Colonic mucosa (tissue), 4 donors: Measurements from ENCODE around the gene TRMT10B. TPM values are rescaled to one million over a fixed set of nuclear protein-coding genes. Genes with fewer than 3 reads are reported as not detected.

ENCODE experiments used
- DNase-seq: peaks from one replicate; pipeline ENCODE4 v3.0.0-alpha.2; 2020
- H3K27ac ChIP-seq: fragments of 200-600 bp; one replicate; pipeline ENCODE4 v1.8.0; 2021
- H3K27me3 ChIP-seq: fragments of 200-600 bp; one replicate; pipeline ENCODE4 v1.8.0; 2021
- H3K36me3 ChIP-seq: fragments of 200-600 bp; one replicate; pipeline ENCODE4 v1.8.0; 2021
- H3K4me1 ChIP-seq: fragments of 200-600 bp; one replicate; pipeline ENCODE4 v1.8.0; 2021; ENCODE audit warnings: mild to moderate bottlenecking
- H3K4me3 ChIP-seq: fragments of 200-600 bp; one replicate; pipeline ENCODE4 v1.8.0; 2021
- H3K9ac ChIP-seq, 2 donors: one replicate each; pipeline ENCODE4 v1.7.0; 2013; ENCODE audit warnings: control low read depth in 2 of 2, low read depth in 2 of 2, low read length in 2 of 2
- H3K9me3 ChIP-seq: fragments of 200-600 bp; one replicate; pipeline ENCODE4 v1.8.0; 2021
- CTCF ChIP-seq: fragments of 200-600 bp; IDR thresholded peaks from one replicate; pipeline ENCODE4 v1.8.0; 2022; ENCODE audit warnings: antibody characterized with exemption, mild to moderate bottlenecking
- intact Hi-C: fragments of 100-400 bp; cut with DNase I; formaldehyde crosslinking; loops from one replicate; pipeline ENCODE4 v1.14.1; 2022
- total RNA-seq, 2 donors: library from RNA; stranded (reverse); fragmentation: NEBNext Ultra II Directional in 1 of 2; extraction: Animal tissue kit (Norgen Biotek cat#: 25700) in 1 of 2; gene quantifications; one replicate each; pipeline ENCODE4 v1.2.1, GENCODE V29; 2021
- donor health status: healthy.
- donor health status: DM: no; HTN: no; CAD: no.
- donor health status: DM: no; HTN: no; CAD: no.

The TRMT10B gene, protein sequence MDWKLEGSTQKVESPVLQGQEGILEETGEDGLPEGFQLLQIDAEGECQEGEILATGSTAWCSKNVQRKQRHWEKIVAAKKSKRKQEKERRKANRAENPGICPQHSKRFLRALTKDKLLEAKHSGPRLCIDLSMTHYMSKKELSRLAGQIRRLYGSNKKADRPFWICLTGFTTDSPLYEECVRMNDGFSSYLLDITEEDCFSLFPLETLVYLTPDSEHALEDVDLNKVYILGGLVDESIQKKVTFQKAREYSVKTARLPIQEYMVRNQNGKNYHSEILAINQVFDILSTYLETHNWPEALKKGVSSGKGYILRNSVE
- 10 to 100 TPM in 1 of 2 donors, 1 to 10 TPM in 1; 8.3 to 11.9 TPM for total RNA-seq

GRCh38 chr9:37753489-37754190, at the start of gene TRMT10B:
Gene TRMT10B, plus strand, starts transcription at chr9:37753805. Its CDS starts 8,127 bp downstream, at chr9:37761932.
- DNase-seq = peak; percentile 67

DNA sequence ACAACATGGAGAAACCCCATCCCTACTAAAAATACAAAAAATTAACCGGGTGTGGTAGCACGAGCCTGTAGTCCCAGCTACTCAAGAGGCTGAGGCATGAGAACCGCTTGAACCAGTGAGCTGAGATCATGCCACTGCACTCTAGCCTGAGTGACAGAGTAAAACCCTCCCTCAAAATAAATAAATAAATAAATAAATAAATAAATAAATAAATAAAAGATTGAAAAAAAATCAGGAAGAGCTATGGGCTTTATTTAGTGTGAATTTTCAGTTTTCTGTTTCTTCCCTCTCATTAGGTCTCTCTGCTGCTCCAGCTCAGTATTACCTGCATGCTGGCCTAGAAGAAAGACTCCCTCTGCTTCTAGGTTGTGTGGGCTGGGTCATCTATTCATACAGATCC, 47.8 kb upstream of the TRMT10B start:
- intact Hi-C loops = no loop called here
- Histone ChIP-seq H3K4me3 (no peak overlapping the region), H3K36me3 (no peaks in the 10 kb centered on the region), H3K4me1 (no peaks in the 10 kb centered on the region), H3K9me3 (no peaks in the 10 kb centered on the region), H3K27ac (no peak overlapping the region), H3K9ac (no peak overlapping the region), H3K27me3 (no peaks in the 10 kb centered on the region)
- no peak for TF ChIP-seq CTCF
- no peak for DNase-seq

More at GRCh38 chr9:37753489-37754190, at the start of gene TRMT10B:
- Histone ChIP-seq H3K9ac (peak within 1 kb of the TSS; percentile 75 to 91), H3K36me3 (no peaks in the 10 kb centered on the region), H3K27ac (peak within 1 kb of the TSS; percentile 42), H3K9me3 (no peaks in the 10 kb centered on the region), H3K4me3 (peak within 1 kb of the TSS; percentile 89), H3K27me3 (no peaks in the 10 kb centered on the region), H3K4me1 (peaks cover 4% of the 10 kb centered on the region)
- intact Hi-C loops = loop anchor here (10.0 kb wide), 2 partner anchors 151 to 169 kb away; partner anchors contain the start of gene SLC25A51
- TF ChIP-seq CTCF = no peak

DNA sequence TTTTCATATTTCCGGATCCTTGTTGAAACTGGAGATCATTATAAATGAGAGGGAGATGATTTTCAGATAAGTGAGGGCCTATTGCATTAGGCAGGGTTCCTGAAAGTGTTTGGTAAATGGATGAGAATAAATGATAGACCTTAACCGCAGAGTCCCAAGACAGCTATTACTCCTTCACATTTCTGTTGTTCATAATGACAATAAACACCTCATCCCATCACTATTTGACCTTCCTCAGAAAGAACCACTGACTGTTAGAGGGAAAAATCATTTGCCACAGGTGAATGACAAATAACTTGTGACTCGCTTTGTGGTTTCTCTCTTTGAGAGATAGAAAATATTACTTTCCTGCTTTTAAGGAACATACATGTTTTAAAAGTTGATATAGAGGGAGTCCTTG, 47.3 kb upstream of the TRMT10B start:
- no peak for TF ChIP-seq CTCF
- Histone ChIP-seq H3K4me3 (no peak overlapping the region), H3K36me3 (no peaks in the 10 kb centered on the region), H3K4me1 (no peaks in the 10 kb centered on the region), H3K9me3 (no peaks in the 10 kb centered on the region), H3K9ac (no peak overlapping the region), H3K27me3 (no peaks in the 10 kb centered on the region), H3K27ac (no peak overlapping the region)
- no peak for DNase-seq
- intact Hi-C loops = no loop called here

DNA sequence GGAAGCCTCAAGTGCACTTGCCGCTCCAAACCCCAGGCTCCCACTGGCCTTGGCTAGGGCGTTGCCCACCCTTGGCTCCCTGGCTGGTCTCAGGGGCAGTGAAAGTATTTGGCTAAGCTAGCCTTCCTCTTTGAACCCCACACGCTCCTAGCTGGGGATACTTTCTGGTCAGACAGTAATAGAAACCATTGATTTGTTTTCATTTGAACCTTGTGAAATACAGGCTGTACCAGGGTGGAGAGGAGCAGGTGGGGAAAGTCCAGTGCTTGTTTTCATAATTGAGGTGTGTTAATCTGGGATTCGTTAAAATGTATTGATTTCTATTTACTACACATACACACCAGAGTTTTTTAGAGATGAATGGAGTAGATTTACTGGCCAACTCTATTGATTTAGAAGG, 45.9 kb upstream of the TRMT10B start:
- intact Hi-C loops = no loop called here
- Histone ChIP-seq H3K4me1 (no peaks in the 10 kb centered on the region), H3K27ac (no peak overlapping the region), H3K36me3 (no peaks in the 10 kb centered on the region), H3K4me3 (no peak overlapping the region), H3K9ac (no peak overlapping the region), H3K9me3 (no peaks in the 10 kb centered on the region), H3K27me3 (no peaks in the 10 kb centered on the region)
- no peak for DNase-seq
- no peak for TF ChIP-seq CTCF

DNA sequence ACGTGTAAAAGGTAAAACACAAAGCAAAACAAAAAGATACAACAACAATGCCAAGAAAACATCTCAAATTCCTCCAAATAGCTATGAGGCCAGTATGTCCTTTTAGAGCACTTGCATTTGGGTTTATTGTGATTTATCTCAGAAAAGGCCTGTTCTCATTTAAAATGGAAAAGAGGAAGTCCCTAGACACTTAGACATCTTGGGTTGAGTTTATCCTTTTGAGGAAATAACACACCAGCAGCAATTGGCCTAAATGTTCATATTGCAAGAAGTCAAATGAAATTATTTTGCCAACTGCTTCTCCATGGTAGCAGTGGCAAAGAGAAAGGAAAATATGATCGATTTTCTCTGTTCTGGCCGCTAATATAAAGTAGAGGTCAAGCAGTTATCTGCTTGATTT, 43.6 kb upstream of the TRMT10B start:
- no peak overlapping the region for H3K9ac ChIP-seq
- H3K27me3 ChIP-seq = no peaks in the 10 kb centered on the region
- no peak for DNase-seq
- no peaks in the 10 kb centered on the region for H3K4me1 ChIP-seq
- no peak overlapping the region for H3K27ac ChIP-seq
- H3K36me3 ChIP-seq = no peaks in the 10 kb centered on the region
- intact Hi-C loops = no loop called here
- H3K4me3 ChIP-seq = no peak overlapping the region
- no peaks in the 10 kb centered on the region for H3K9me3 ChIP-seq
- TF ChIP-seq CTCF = no peak
